Cardiac septum (tissue), 1 donor: ENCODE measurements around the gene LCMT1. TPM values are rescaled to one million over a fixed set of nuclear protein-coding genes. Genes with fewer than 3 reads are reported as not detected.
"Not testable (repeated sequence)": the region's sequence is repeated elsewhere in the genome, so short reads cannot be mapped to it uniquely, and the experiment has no call there.

Experiments
- DNase-seq: peaks from one replicate; pipeline ENCODE4 v3.0.0-alpha.2; 2020; ENCODE audit warnings: low spot score
- intact Hi-C: fragments of 100-400 bp; cut with DNase I; formaldehyde crosslinking; loops from one replicate; pipeline ENCODE4 v1.14.0; 2022
- long read RNA-seq: library from polyadenylated mRNA; unstranded; transcript quantifications from one replicate; pipeline ENCODE4 v2.0.0, GENCODE V29; 2021
- total RNA-seq: library from RNA; stranded (reverse); fragmentation: NEBNext Ultra II Directional; extraction: Animal tissue kit (Norgen Biotek cat#: 25700); gene quantifications from one replicate; pipeline ENCODE4 v1.2.1, GENCODE V29; 2021
- donor health status: DM: no; HTN: no; CAD: no.

The LCMT1 gene
- 38.7 TPM for total RNA-seq
- long read RNA-seq, transcript LCMT1-203 (11 exons, 1,368 nt) = major isoform, 62 of 91 reads
- long read RNA-seq, transcript LCMT1-202 (9 exons, 989 nt) = minor isoform, 7 of 91 reads
- long read RNA-seq, partial matches to known transcripts = 0 of 91 reads
- long read RNA-seq, other reads (novel, unspliced or antisense) = 21 of 91 reads

GRCh38 chr16:25111403-25112166 is at the start of gene LCMT1:
Gene LCMT1 (plus strand): TSS chr16:25111742. CDS start chr16:25111884, 142 bp downstream.
- intact Hi-C loops = loop anchor here (2.0 to 5.0 kb wide), 2 partner anchors 45 to 146 kb away; partner anchors contain the start of gene ZKSCAN2
- peak; percentile 95 for DNase-seq

- intact Hi-C loops = no loop called here
Observed at GRCh38 chr16:25063102-25063501, 48.4 kb upstream of the LCMT1 start.

GRCh38 chr16:25063865-25064264 is 47.7 kb upstream of the LCMT1 start:
- DNase-seq = no peak
- intact Hi-C loops = no loop called here

More at GRCh38 chr16:25063102-25063501, 48.4 kb upstream of the LCMT1 start:
- DNase-seq = no peak

- intact Hi-C loops, DNase-seq: not testable (repeated sequence)
Observed at GRCh38 chr16:25064281-25064680, 47.3 kb upstream of the LCMT1 start.

GRCh38 chr16:25064937-25065336 is 46.6 kb upstream of the LCMT1 start:
- intact Hi-C loops = no loop called here

GRCh38 chr16:25065899-25066298 is 45.6 kb upstream of the LCMT1 start:
- intact Hi-C loops = loop anchor here (2.0 kb wide), 1 partner anchor 45 kb away; the partner anchor contains the start of gene LCMT1
- no peak for DNase-seq

More at GRCh38 chr16:25064937-25065336, 46.6 kb upstream of the LCMT1 start:
- no peak for DNase-seq

- no peak for DNase-seq
- intact Hi-C loops = loop anchor here (2.0 kb wide), 1 partner anchor 44 kb away; the partner anchor contains the start of gene LCMT1
Observed at GRCh38 chr16:25066426-25066746, 45.2 kb upstream of the LCMT1 start.

- peak; percentile 95 for DNase-seq
- intact Hi-C loops = loop anchor here (2.0 kb wide), 1 partner anchor 44 kb away; the partner anchor contains the start of gene LCMT1
Observed at GRCh38 chr16:25066747-25067631, 44.6 kb upstream of the LCMT1 start.

GRCh38 chr16:25073854-25074253 is 37.7 kb upstream of the LCMT1 start:
- intact Hi-C loops = no loop called here
- DNase-seq = no peak

- intact Hi-C loops = no loop called here
- DNase-seq = no peak
Observed at GRCh38 chr16:25078386-25078978, 33.1 kb upstream of the LCMT1 start.

- intact Hi-C loops = no loop called here
Observed at GRCh38 chr16:25079637-25080378, 31.7 kb upstream of the LCMT1 start.

GRCh38 chr16:25080420-25081131 is 31.0 kb upstream of the LCMT1 start:
- DNase-seq = no peak
- intact Hi-C loops = no loop called here

More at GRCh38 chr16:25079637-25080378, 31.7 kb upstream of the LCMT1 start:
- no peak for DNase-seq

- DNase-seq = no peak
- intact Hi-C loops = no loop called here
Observed at GRCh38 chr16:25081702-25082101, 29.8 kb upstream of the LCMT1 start.

- intact Hi-C loops = no loop called here
- DNase-seq = no peak
Observed at GRCh38 chr16:25083065-25083464, 28.5 kb upstream of the LCMT1 start.

GRCh38 chr16:25083701-25084100 is 27.8 kb upstream of the LCMT1 start:
- intact Hi-C loops = no loop called here
- no peak for DNase-seq

- intact Hi-C loops = no loop called here
- DNase-seq = no peak
Observed at GRCh38 chr16:25084797-25085196, 26.7 kb upstream of the LCMT1 start.

GRCh38 chr16:25087761-25088160 is 23.8 kb upstream of the LCMT1 start:
- intact Hi-C loops = no loop called here
- no peak for DNase-seq

GRCh38 chr16:25089351-25089750 is 22.2 kb upstream of the LCMT1 start:
- no peak for DNase-seq
- intact Hi-C loops = no loop called here
